ENCODE measurements around the gene NANS. TPM values are rescaled to one million over a fixed set of nuclear protein-coding genes. Genes with fewer than 3 reads are reported as not detected.
"Not testable (repeated sequence)": the region's sequence is repeated elsewhere in the genome, so short reads cannot be mapped to it uniquely, and the experiment has no call there.

The NANS gene
- total RNA-seq, 4 donors from 2014 or later = 37.5 to 187 (median 54.8) TPM

- Histone ChIP-seq H3K4me3 (no peak overlapping the region), H3K9me3 (no peaks in the 10 kb centered on the region), H3K36me3 (no peaks in the 10 kb centered on the region), H3K27me3 (no peaks in the 10 kb centered on the region), H3K27ac (peak overlapping the region in 1 of 2 donors; percentile 23), H3K4me1 (no peaks in the 10 kb centered on the region)
- TF ChIP-seq CTCF (IDR thresholded peaks at IDR 0.05) = no peak
- no peak for TF ChIP-seq POLR2A (IDR thresholded peaks at IDR 0.05)
- DNase-seq = peak in 1 of 2 donors; percentile 34
- intact Hi-C loops (cut with DNase I; ENCODE audit: low total_unique reads) = no loop called here
These were observed 64.5 kb downstream of the NANS start for GRCh38 chr9:98121058-98121457.

GRCh38 chr9:98124091-98124490, 67.6 kb downstream of the NANS start:
- intact Hi-C loops (cut with DNase I; ENCODE audit: low total_unique reads); H3K9me3 ChIP-seq: not testable (repeated sequence)

DNA sequence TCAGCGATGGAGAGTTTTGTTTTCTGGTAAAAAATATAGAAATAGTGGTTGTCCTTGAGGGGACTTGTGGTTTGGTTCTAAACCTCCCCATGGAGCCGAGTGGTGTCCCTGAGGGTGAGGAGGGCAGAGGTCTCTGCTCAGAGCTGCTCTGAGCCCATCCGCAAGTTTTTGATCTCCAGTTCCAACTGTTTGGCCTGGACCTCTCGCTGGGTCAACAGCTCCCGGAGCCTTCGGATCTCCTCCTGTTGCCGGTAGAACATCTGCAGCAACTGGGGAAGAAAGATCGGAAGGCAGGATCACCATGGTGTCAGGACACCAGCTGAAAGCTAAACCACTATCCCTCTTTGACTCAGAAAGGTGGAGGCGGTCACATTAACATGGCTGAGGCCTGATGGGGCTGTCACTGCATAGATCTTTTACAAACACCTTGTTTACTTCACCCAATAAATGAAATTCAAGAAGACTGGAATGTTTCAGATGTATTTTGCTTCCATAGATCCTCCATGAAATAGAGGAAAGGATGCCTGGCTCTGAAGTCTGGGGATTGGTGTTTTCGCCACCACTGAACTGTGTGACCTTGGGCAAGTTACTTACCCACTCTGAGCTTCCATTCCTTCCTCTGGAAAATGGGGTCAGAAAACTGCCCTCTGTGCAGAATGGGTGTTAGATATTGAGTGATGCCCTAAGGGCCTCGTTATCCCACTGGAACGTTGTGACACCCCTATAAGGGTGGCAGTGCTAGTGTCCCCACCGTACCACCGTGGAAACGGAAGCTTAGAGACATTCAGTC, 68.3 kb downstream of the NANS start:
- no peak overlapping the region for H3K4me3 ChIP-seq
- intact Hi-C loops (cut with DNase I; ENCODE audit: low total_unique reads) = no loop called here

More at GRCh38 chr9:98124091-98124490, 67.6 kb downstream of the NANS start:
- DNase-seq, H3K4me3 ChIP-seq, H3K27me3 ChIP-seq, H3K4me1 ChIP-seq, H3K36me3 ChIP-seq, H3K27ac ChIP-seq: not testable (repeated sequence)

DNA sequence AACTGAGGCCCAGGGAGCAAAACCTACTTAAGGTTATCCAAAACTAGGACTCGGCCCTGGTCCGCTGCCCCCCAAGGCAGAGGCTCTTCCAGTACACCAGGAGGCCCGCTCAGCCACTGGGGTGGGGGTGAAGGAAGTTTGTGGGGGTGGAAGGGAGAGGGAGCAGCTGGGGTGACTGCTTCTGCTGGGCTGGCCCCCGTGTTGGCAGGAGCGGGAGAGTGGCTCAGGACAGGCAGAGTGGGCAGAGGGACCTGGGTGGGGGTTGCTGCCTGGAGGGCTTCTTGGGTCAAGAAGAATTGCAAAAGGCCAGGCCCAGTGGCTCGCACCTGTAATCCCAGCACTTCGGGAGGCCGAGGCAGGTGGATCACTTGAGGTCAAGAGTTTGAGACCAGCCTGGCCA, 70.7 kb downstream of the NANS start:
- Histone ChIP-seq H3K27ac (no peak overlapping the region), H3K4me1 (no peaks in the 10 kb centered on the region), H3K9me3 (no peaks in the 10 kb centered on the region), H3K4me3 (no peak overlapping the region), H3K27me3 (no peaks in the 10 kb centered on the region), H3K36me3 (no peaks in the 10 kb centered on the region)
- intact Hi-C loops (cut with DNase I; ENCODE audit: low total_unique reads) = no loop called here
- DNase-seq = no peak
- TF ChIP-seq CTCF (IDR thresholded peaks at IDR 0.05) (no peak), POLR2A (IDR thresholded peaks at IDR 0.05) (no peak)

More for the DNA sequence above, 68.3 kb downstream of the NANS start:
- no peak overlapping the region for H3K27ac ChIP-seq
- no peaks in the 10 kb centered on the region for H3K4me1 ChIP-seq
- DNase-seq = no peak
- TF ChIP-seq POLR2A (IDR thresholded peaks at IDR 0.05) (no peak), CTCF (IDR thresholded peaks at IDR 0.05) (no peak)
- H3K36me3 ChIP-seq = no peaks in the 10 kb centered on the region
- no peaks in the 10 kb centered on the region for H3K9me3 ChIP-seq
- no peaks in the 10 kb centered on the region for H3K27me3 ChIP-seq

GRCh38 chr9:98128316-98128715, 71.8 kb downstream of the NANS start:
- no peak for DNase-seq
- Histone ChIP-seq H3K4me1 (no peaks in the 10 kb centered on the region), H3K9me3 (no peaks in the 10 kb centered on the region), H3K27ac (no peak overlapping the region), H3K4me3 (no peak overlapping the region), H3K36me3 (no peaks in the 10 kb centered on the region), H3K27me3 (no peaks in the 10 kb centered on the region)
- no peak for TF ChIP-seq CTCF (IDR thresholded peaks at IDR 0.05)
- no peak for TF ChIP-seq POLR2A (IDR thresholded peaks at IDR 0.05)
- intact Hi-C loops (cut with DNase I; ENCODE audit: low total_unique reads) = no loop called here
